H1 (cell line): ENCODE data around the gene PACSIN2. TPM values are rescaled to one million over a fixed set of nuclear protein-coding genes. Genes with fewer than 3 reads are reported as not detected.

ENCODE experiments used
- CTCF ChIA-PET: fragments of 300-600 bp; sonication (Branson Sonifier 250); formaldehyde crosslinking; loops from one replicate; lab custom pipeline; 2021; ENCODE audit not compliant: partially characterized antibody; lab: Charles Lee
- POLR2A ChIA-PET: fragments of 300-600 bp; sonication (Branson Sonifier 250); formaldehyde crosslinking; loops from one replicate; lab custom pipeline; 2021; ENCODE audit warnings: inconsistent platforms; ENCODE audit not compliant: partially characterized antibody; lab: Charles Lee
- DNase-seq, 2 experiments: peaks; one replicate each; pipeline versions ENCODE4 v3.0.0 to v3.0.0-alpha.2; 2010 to 2022; ENCODE audit warnings: low spot score in 2 of 2, low read depth in 1 of 2, mixed read lengths in 1 of 2
- FAIRE-seq: peaks from 2 replicates; lab custom pipeline; 2011; peaks lifted over from hg19 to GRCh38; lab: Jason Lieb, UNC
- H2AFZ ChIP-seq: 2 replicates; pipeline ENCODE4 v1.8.1; 2012; ENCODE audit warnings: low read length, inconsistent platforms
- H2AK5ac ChIP-seq: 2 replicates; pipeline ENCODE4 v1.6.1; 2013; ENCODE audit warnings: low read depth, low read length
- H2BK120ac ChIP-seq: replicated peaks from 2 replicates; pipeline ENCODE3; 2013; ENCODE audit warnings: low read depth, low read length, inconsistent platforms
- H2BK12ac ChIP-seq: 2 replicates; pipeline ENCODE4 v1.6.1; 2013; ENCODE audit warnings: low read depth, low read length
- H2BK15ac ChIP-seq: 2 replicates; pipeline ENCODE4 v1.6.1; 2013; ENCODE audit warnings: low read length
- H2BK20ac ChIP-seq: 2 replicates; pipeline ENCODE4 v1.6.1; 2013; ENCODE audit warnings: low read length
- H2BK5ac ChIP-seq: 2 replicates; pipeline ENCODE4 v1.6.1; 2013; ENCODE audit warnings: low read depth, low read length
- H3K14ac ChIP-seq: 2 replicates; pipeline ENCODE4 v1.6.1; 2013; ENCODE audit warnings: inconsistent platforms; ENCODE audit not compliant: insufficient read length
- H3K18ac ChIP-seq: 2 replicates; pipeline ENCODE4 v1.6.1; 2013; ENCODE audit warnings: low read length; ENCODE audit errors: extremely low read depth
- H3K23ac ChIP-seq: 2 replicates; pipeline ENCODE4 v1.6.1; 2013; ENCODE audit warnings: inconsistent platforms; ENCODE audit not compliant: insufficient read length
- H3K23me2 ChIP-seq: 2 replicates; pipeline ENCODE4 v1.6.1; 2013; ENCODE audit warnings: low read depth, low read length
- H3K27ac ChIP-seq: 2 replicates; pipeline ENCODE4 v1.6.1; 2011; ENCODE audit warnings: low read depth, low read length, inconsistent platforms
- H3K27me3 ChIP-seq, 4 experiments: replicated peaks in 1 of 4; 1 replicate in 1 of 4; 2 replicates in 3 of 4; pipeline versions ENCODE4 v1.6.1 to v1.8.1; 2011 to 2013; ENCODE audit warnings: low read length in 3 of 4, mild to moderate bottlenecking in 3 of 4, inconsistent platforms in 2 of 4, mixed read lengths in 2 of 4, moderate library complexity in 1 of 4; ENCODE audit not compliant: control insufficient read depth in 3 of 4, insufficient read depth in 3 of 4; ENCODE audit errors: extremely low read depth in 1 of 4
- H3K36me3 ChIP-seq, 4 experiments: 2 replicates each; pipeline versions ENCODE4 v1.6.1 to v1.8.1; 2011 to 2013; ENCODE audit warnings: mild to moderate bottlenecking in 4 of 4, low read length in 3 of 4, moderate library complexity in 2 of 4, control low read depth in 1 of 4, inconsistent platforms in 1 of 4; ENCODE audit not compliant: insufficient read depth in 4 of 4, control insufficient read depth in 2 of 4
- H3K4ac ChIP-seq: replicated peaks from 2 replicates; pipeline ENCODE3; 2013; ENCODE audit warnings: low read length, low read depth, mixed read lengths, inconsistent platforms; ENCODE audit not compliant: insufficient read length
- H3K4me1 ChIP-seq, 4 experiments: replicated peaks in 1 of 4; 1 replicate in 1 of 4; 2 replicates in 3 of 4; pipeline versions ENCODE4 v1.6.1 to v1.8.1; 2011 to 2013; ENCODE audit warnings: low read length in 3 of 4, inconsistent platforms in 2 of 4, mixed read lengths in 1 of 4; ENCODE audit not compliant: insufficient read depth in 4 of 4, control insufficient read depth in 3 of 4
- H3K4me2 ChIP-seq, 2 experiments: 2 replicates each; pipeline versions ENCODE4 v1.6.1 to v1.8.1; 2011 to 2013; ENCODE audit warnings: low read depth in 2 of 2, low read length in 2 of 2, control low read depth in 1 of 2, inconsistent platforms in 1 of 2, mild to moderate bottlenecking in 1 of 2; ENCODE audit not compliant: insufficient read depth in 1 of 2
- H3K4me3 ChIP-seq, 4 experiments: fragments of 200-600, 300-600 bp in 1 of 4; sonication (generic), shearing (Covaris generic), sonication (Bioruptor Twin) in 1 of 4; 2 replicates each; pipeline versions ENCODE4 v1.5.1 to v1.8.1; 2011 to 2016; ENCODE audit warnings: low read length in 4 of 4, low read depth in 3 of 4, control low read depth in 2 of 4, inconsistent platforms in 2 of 4, mild to moderate bottlenecking in 2 of 4, mixed read lengths in 1 of 4, moderate library complexity in 1 of 4; ENCODE audit not compliant: insufficient read depth in 2 of 4; ENCODE audit errors: extremely low read depth in 1 of 4
- H3K56ac ChIP-seq: replicated peaks from 2 replicates; pipeline ENCODE3; 2013; ENCODE audit warnings: low read depth, mild to moderate bottlenecking, mixed read lengths, low read length, inconsistent platforms; ENCODE audit not compliant: insufficient read length
- H3K79me1 ChIP-seq: 2 replicates; pipeline ENCODE4 v1.6.1; 2013; ENCODE audit warnings: low read depth, low read length, control low read depth
- H3K79me2 ChIP-seq, 2 experiments: 2 replicates each; pipeline versions ENCODE4 v1.6.1 to v1.8.1; 2012 to 2013; ENCODE audit warnings: low read length in 2 of 2, mild to moderate bottlenecking in 2 of 2, inconsistent platforms in 1 of 2; ENCODE audit not compliant: insufficient read depth in 2 of 2, control insufficient read depth in 1 of 2
- H3K9ac ChIP-seq, 4 experiments: replicated peaks in 1 of 4; 1 replicate in 1 of 4; 2 replicates in 3 of 4; pipeline versions ENCODE4 v1.6.1 to v1.8.1; 2011 to 2013; ENCODE audit warnings: low read depth in 3 of 4, low read length in 3 of 4, control low read depth in 2 of 4, mild to moderate bottlenecking in 2 of 4, moderate library complexity in 2 of 4, inconsistent platforms in 1 of 4; ENCODE audit errors: extremely low read depth in 1 of 4
- H3K9me3 ChIP-seq, 2 experiments: 2 replicates each; pipeline versions ENCODE4 v1.6.1 to v1.8.1; 2012 to 2013; ENCODE audit warnings: mild to moderate bottlenecking in 2 of 2, moderate library complexity in 2 of 2, control low read depth in 1 of 2, inconsistent platforms in 1 of 2, low read depth in 1 of 2, low read length in 1 of 2, mixed read lengths in 1 of 2; ENCODE audit not compliant: insufficient read depth in 2 of 2
- H4K20me1 ChIP-seq, 2 experiments: replicated peaks in 1 of 2; 2 replicates each; pipeline versions ENCODE3 to v1.8.1; 2011 to 2013; ENCODE audit warnings: inconsistent platforms in 2 of 2, low read length in 2 of 2, mild to moderate bottlenecking in 1 of 2; ENCODE audit not compliant: insufficient read depth in 2 of 2, control insufficient read depth in 1 of 2
- H4K5ac ChIP-seq: 2 replicates; pipeline ENCODE4 v1.6.1; 2013; ENCODE audit warnings: low read length, low read depth, mixed read lengths, inconsistent platforms; ENCODE audit not compliant: insufficient read length
- H4K8ac ChIP-seq: 2 replicates; pipeline ENCODE4 v1.8.0; 2013; ENCODE audit warnings: mild to moderate bottlenecking, moderate library complexity, low read length, inconsistent platforms; ENCODE audit not compliant: insufficient read depth; ENCODE audit errors: extremely low read depth
- H4K91ac ChIP-seq: replicated peaks from 2 replicates; pipeline ENCODE3; 2013; ENCODE audit warnings: low read length, mixed read lengths, inconsistent platforms; ENCODE audit not compliant: insufficient read length
- POLR2AphosphoS5 ChIP-seq: IDR thresholded peaks from 2 replicates; pipeline ENCODE4 v1.6.1; 2011; ENCODE audit warnings: low read depth, low read length
- RAD21 ChIP-seq, 2 experiments: IDR thresholded peaks in 1 of 2; conservative IDR thresholded peaks in 1 of 2; 2 replicates each; pipeline ENCODE4 v1.6.1; 2011; ENCODE audit warnings: low read depth in 2 of 2, low read length in 2 of 2, improper control_type of control experiment in 1 of 2, inconsistent platforms in 1 of 2, mild to moderate bottlenecking in 1 of 2, moderate library complexity in 1 of 2
- TEAD4 ChIP-seq: IDR thresholded peaks from 2 replicates; pipeline ENCODE4 v1.6.1; 2012; ENCODE audit warnings: low read depth, low read length, inconsistent platforms, mixed read lengths
- WGBS, 2 experiments: shearing (Covaris generic) in 1 of 2; methylation state at CpG; one replicate each; pipeline versions ENCODE4 v1.1.6 to v1.1.7; 2013 to 2015; ENCODE audit warnings: low lambda C conversion rate in 2 of 2, mixed read lengths in 2 of 2, inconsistent platforms in 1 of 2, low coverage in 1 of 2, missing lambda C conversion rate in 1 of 2; ENCODE audit not compliant: insufficient replicate concordance in 2 of 2, insufficient coverage in 1 of 2, insufficient read length in 1 of 2; ENCODE audit errors: extremely low coverage in 1 of 2, missing lambda C conversion rate in 1 of 2; 5-methylcytosine and 5-hydroxymethylcytosine counted together
- polyA plus RNA-seq, 7 experiments: library from polyadenylated mRNA; depleted of rRNA in 3 of 7; stranded (reverse) in 5 of 7; unstranded in 2 of 7; fragments of >200 nt in 5 of 7; fragments of 200-250 nt in 2 of 7; gene quantifications; 1 replicate in 5 of 7; 2 replicates in 1 of 7; 4 replicates in 1 of 7; pipeline versions ENCODE4 v1.2.1 to v1.2.3, GENCODE V29; 2011 to 2013; ENCODE audit warnings: missing spikeins in 2 of 7, mixed read lengths in 2 of 7
- total RNA-seq: library from RNA; stranded (reverse); fragmentation: NEBNext Ultra II Directional; extraction: Animal tissue kit (Norgen Biotek cat#: 25700); gene quantifications from 2 replicates; pipeline ENCODE4 v1.2.1, GENCODE V29; 2021
- TF ChIP-seq, protein P1 (sequence below), 3 experiments: IDR thresholded peaks; 1 replicate in 2 of 3; 2 replicates in 1 of 3; pipeline versions ENCODE4 v1.5.1 to v1.6.1; 2011; ENCODE audit warnings: low read length in 3 of 3, mild to moderate bottlenecking in 3 of 3, inconsistent platforms in 2 of 3, low read depth in 1 of 3, moderate library complexity in 1 of 3; ENCODE audit not compliant: insufficient read depth in 1 of 3; ENCODE audit errors: control extremely low read depth in 1 of 3

Gene PACSIN2
- total and polyA plus RNA-seq, 2 of the 8 experiments (the other 6 are each of a cell fraction or from before 2014, with no cell fraction given), result 44.8 to 64.2 TPM

DNA sequence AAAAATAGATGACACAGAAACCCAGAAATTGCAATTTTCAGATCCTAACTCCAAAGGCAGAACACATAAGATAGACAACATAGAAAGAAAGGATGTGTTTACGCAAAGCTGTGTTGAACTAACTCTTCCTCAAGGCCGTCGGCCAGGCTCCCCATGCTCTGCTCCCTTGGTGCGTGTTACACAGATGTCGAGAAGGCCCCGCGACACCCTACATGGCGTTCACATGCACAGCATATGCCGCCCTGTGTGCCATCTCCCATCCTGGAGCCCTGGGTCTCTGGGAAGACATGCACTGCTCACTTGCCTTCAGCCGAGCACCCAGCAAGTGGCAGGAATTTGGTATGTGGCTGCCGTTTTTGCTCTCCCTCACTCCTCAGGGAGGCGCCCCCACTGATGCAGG, 110.9 kb downstream of the PACSIN2 start:
- no peaks in the 10 kb centered on the region for H3K27me3 ChIP-seq
- H3K4me3 ChIP-seq, result no peak overlapping the region
- H2BK12ac ChIP-seq, result no peak overlapping the region
- TF ChIP-seq TEAD4 (0 out of 2 replicates have a peak, but pooled peaks have one; percentile 27), RAD21 (IDR thresholded peaks at IDR 0.05 in 1 of 2, conservative IDR thresholded peaks at IDR 0.05 in 1 of 2; ENCODE audit: low read depth in 2 of 2, low read length in 2 of 2) (peak in 1 of 2 experiments; percentile 9; a peak in 1 of 4 replicates), POLR2AphosphoS5 (no peak)
- TF ChIP-seq, protein P1, sequence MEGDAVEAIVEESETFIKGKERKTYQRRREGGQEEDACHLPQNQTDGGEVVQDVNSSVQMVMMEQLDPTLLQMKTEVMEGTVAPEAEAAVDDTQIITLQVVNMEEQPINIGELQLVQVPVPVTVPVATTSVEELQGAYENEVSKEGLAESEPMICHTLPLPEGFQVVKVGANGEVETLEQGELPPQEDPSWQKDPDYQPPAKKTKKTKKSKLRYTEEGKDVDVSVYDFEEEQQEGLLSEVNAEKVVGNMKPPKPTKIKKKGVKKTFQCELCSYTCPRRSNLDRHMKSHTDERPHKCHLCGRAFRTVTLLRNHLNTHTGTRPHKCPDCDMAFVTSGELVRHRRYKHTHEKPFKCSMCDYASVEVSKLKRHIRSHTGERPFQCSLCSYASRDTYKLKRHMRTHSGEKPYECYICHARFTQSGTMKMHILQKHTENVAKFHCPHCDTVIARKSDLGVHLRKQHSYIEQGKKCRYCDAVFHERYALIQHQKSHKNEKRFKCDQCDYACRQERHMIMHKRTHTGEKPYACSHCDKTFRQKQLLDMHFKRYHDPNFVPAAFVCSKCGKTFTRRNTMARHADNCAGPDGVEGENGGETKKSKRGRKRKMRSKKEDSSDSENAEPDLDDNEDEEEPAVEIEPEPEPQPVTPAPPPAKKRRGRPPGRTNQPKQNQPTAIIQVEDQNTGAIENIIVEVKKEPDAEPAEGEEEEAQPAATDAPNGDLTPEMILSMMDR (IDR thresholded peaks at IDR 0.05; ENCODE audit: control extremely low read depth in 1 of 3, insufficient read depth in 1 of 3, low read depth in 1 of 3, low read length in 3 of 3), result peak in 1 of 3 experiments; percentile 6; a peak in 1 of 4 replicates
- no peak overlapping the region for H2BK120ac ChIP-seq
- no peak overlapping the region for H3K9ac ChIP-seq
- H4K8ac ChIP-seq, result 0 out of 2 replicates have a peak overlapping the region, but pooled peaks have one; percentile 0
- DNase-seq, result no peak
- H2BK20ac ChIP-seq, result no peak overlapping the region
- ChIA-PET POLR2A (interaction anchor here (0.9 to 1.4 kb wide), 4 partner anchors 10 to 112 kb away, joined by 3 to 4 read pairs (median 4); no protein-coding TSS in a partner anchor), CTCF (interaction anchor here (0.7 to 6.5 kb wide), 16 partner anchors 10 to 223 kb away, joined by 3 to 38 read pairs (median 6); no protein-coding TSS in a partner anchor)
- no peaks in the 10 kb centered on the region for H3K23me2 ChIP-seq
- no peak overlapping the region for H3K27ac ChIP-seq
- WGBS, 2 experiments, result 87% methylated on average over 12 of the region's 12 CpGs; no CpG with 5 or more reads in 1 of the 2 experiments
- H3K14ac ChIP-seq, result no peak overlapping the region
- H2AFZ ChIP-seq, result no peak overlapping the region
- H4K20me1 ChIP-seq, result peaks cover 8 to 20% of the 10 kb centered on the region in 2 experiments
- no peak overlapping the region for H4K91ac ChIP-seq
- peaks cover 0 to 7% (median 0%) of the 10 kb centered on the region in 4 experiments; a peak in 3 of 8 replicates for H3K36me3 ChIP-seq
- H3K18ac ChIP-seq, result no peak overlapping the region
- no peak overlapping the region for H2AK5ac ChIP-seq
- FAIRE-seq, result no peak
- no peak overlapping the region for H3K56ac ChIP-seq
- H2BK5ac ChIP-seq, result no peak overlapping the region
- H3K23ac ChIP-seq, result no peak overlapping the region
- H3K79me1 ChIP-seq, result peaks cover 29% of the 10 kb centered on the region
- no peak overlapping the region for H3K4ac ChIP-seq
- no peaks in the 10 kb centered on the region for H3K9me3 ChIP-seq
- H3K4me2 ChIP-seq, result no peak overlapping the region
- H3K79me2 ChIP-seq, result peaks cover 0 to 29% of the 10 kb centered on the region in 2 experiments; a peak in 1 of 4 replicates
- no peak overlapping the region for H2BK15ac ChIP-seq
- H3K4me1 ChIP-seq, result peaks cover 0 to 13% (median 6%) of the 10 kb centered on the region in 4 experiments; a peak in 5 of 7 replicates
- no peak overlapping the region for H4K5ac ChIP-seq
